Measurements from ENCODE around the gene PPP1R15B.

Gene PPP1R15B

DNA sequence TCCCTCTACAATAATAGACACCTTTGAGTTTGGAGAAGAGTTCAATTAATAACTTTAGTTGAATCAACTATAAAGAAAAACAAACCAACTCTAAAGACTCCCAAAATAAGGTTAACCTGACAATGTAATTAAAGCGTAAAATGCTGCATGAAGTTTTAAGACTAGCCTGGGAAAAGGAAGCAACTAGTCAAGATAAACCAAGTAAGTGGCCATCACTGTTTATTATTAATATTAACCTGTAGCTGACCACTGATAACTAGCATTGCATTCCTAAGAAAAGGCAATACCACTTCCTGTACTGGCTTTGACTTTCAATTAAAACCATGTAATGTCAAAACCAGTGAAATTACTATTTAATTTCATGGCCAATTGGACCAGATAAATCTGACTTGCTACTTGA, 3.0 kb downstream of the PPP1R15B start:
- DNase-seq (ENCODE audit: low spot score in 2 of 2) = no peak
- H3K36me3 ChIP-seq (replicated peaks) = peaks cover 36% of the 10 kb centered on the region
- no peaks in the 10 kb centered on the region for H3K27me3 ChIP-seq (ENCODE audit: low read depth)
- peak overlapping the region; percentile 93 for H3K4me3 ChIP-seq
- in situ Hi-C loops (cut with MboI; ENCODE audit: low sequenced_read_pairs) = no loop called here
- H3K4me1 ChIP-seq = peaks cover 9% of the 10 kb centered on the region
- no peaks in the 10 kb centered on the region for H3K9me3 ChIP-seq

- Histone ChIP-seq H3K27me3 (ENCODE audit: low read depth) (no peaks in the 10 kb centered on the region), H3K4me1 (peaks cover 9% of the 10 kb centered on the region), H3K4me3 (peak overlapping the region; percentile 93), H3K9me3 (no peaks in the 10 kb centered on the region), H3K36me3 (replicated peaks) (peaks cover 41% of the 10 kb centered on the region)
- in situ Hi-C loops (cut with MboI; ENCODE audit: low sequenced_read_pairs) = no loop called here
- DNase-seq (ENCODE audit: low spot score in 2 of 2) = peak; percentile 86 to 90
Measured at GRCh38 chr1:204408074-204408507, 3.5 kb downstream of the PPP1R15B start.

- Histone ChIP-seq H3K9me3 (no peaks in the 10 kb centered on the region), H3K27me3 (ENCODE audit: low read depth) (no peaks in the 10 kb centered on the region), H3K4me1 (peaks cover 9% of the 10 kb centered on the region), H3K36me3 (replicated peaks) (peaks cover 46% of the 10 kb centered on the region), H3K4me3 (peak overlapping the region; percentile 93)
- in situ Hi-C loops (cut with MboI; ENCODE audit: low sequenced_read_pairs) = no loop called here
- DNase-seq (ENCODE audit: low spot score in 2 of 2) = no peak
Measured at GRCh38 chr1:204407295-204407971, 4.2 kb downstream of the PPP1R15B start.

GRCh38 chr1:204406621-204407020, 5.0 kb downstream of the PPP1R15B start:
- in situ Hi-C loops (cut with MboI; ENCODE audit: low sequenced_read_pairs) = no loop called here
- Histone ChIP-seq H3K4me1 (peaks cover 5% of the 10 kb centered on the region), H3K36me3 (replicated peaks) (peaks cover 51% of the 10 kb centered on the region), H3K9me3 (no peaks in the 10 kb centered on the region), H3K4me3 (peak overlapping the region; percentile 93), H3K27me3 (ENCODE audit: low read depth) (no peaks in the 10 kb centered on the region)
- no peak for DNase-seq (ENCODE audit: low spot score in 2 of 2)

GRCh38 chr1:204405988-204406387, 5.6 kb downstream of the PPP1R15B start:
- H3K9me3 ChIP-seq = no peaks in the 10 kb centered on the region
- H3K27me3 ChIP-seq (ENCODE audit: low read depth) = no peaks in the 10 kb centered on the region
- in situ Hi-C loops (cut with MboI; ENCODE audit: low sequenced_read_pairs) = no loop called here
- peak overlapping the region; percentile 93 for H3K4me3 ChIP-seq
- peaks cover 46% of the 10 kb centered on the region for H3K36me3 ChIP-seq (replicated peaks)
- H3K4me1 ChIP-seq = peaks cover 5% of the 10 kb centered on the region
- peak in 1 of 2 experiments; percentile 19 for DNase-seq (ENCODE audit: low spot score in 2 of 2)

GRCh38 chr1:204404629-204405028, 7.0 kb downstream of the PPP1R15B start:
- Histone ChIP-seq H3K4me3 (no peak overlapping the region), H3K27me3 (ENCODE audit: low read depth) (no peaks in the 10 kb centered on the region), H3K36me3 (replicated peaks) (peaks cover 49% of the 10 kb centered on the region), H3K9me3 (no peaks in the 10 kb centered on the region), H3K4me1 (peaks cover 5% of the 10 kb centered on the region)
- in situ Hi-C loops (cut with MboI; ENCODE audit: low sequenced_read_pairs) = no loop called here
- DNase-seq (ENCODE audit: low spot score in 2 of 2) = no peak

- H3K4me3 ChIP-seq = no peak overlapping the region
- DNase-seq (ENCODE audit: low spot score in 2 of 2) = no peak
Measured at GRCh38 chr1:204402391-204402790, 9.2 kb downstream of the PPP1R15B start.

GRCh38 chr1:204401730-204402129, 9.9 kb downstream of the PPP1R15B start:
- Histone ChIP-seq H3K36me3 (replicated peaks) (peaks cover 52% of the 10 kb centered on the region), H3K9me3 (no peaks in the 10 kb centered on the region), H3K4me1 (peaks cover 5% of the 10 kb centered on the region), H3K4me3 (no peak overlapping the region), H3K27me3 (ENCODE audit: low read depth) (no peaks in the 10 kb centered on the region)
- in situ Hi-C loops (cut with MboI; ENCODE audit: low sequenced_read_pairs) = no loop called here
- no peak for DNase-seq (ENCODE audit: low spot score in 2 of 2)

More at GRCh38 chr1:204402391-204402790, 9.2 kb downstream of the PPP1R15B start:
- peaks cover 5% of the 10 kb centered on the region for H3K4me1 ChIP-seq
- H3K9me3 ChIP-seq = no peaks in the 10 kb centered on the region
- in situ Hi-C loops (cut with MboI; ENCODE audit: low sequenced_read_pairs) = no loop called here
- no peaks in the 10 kb centered on the region for H3K27me3 ChIP-seq (ENCODE audit: low read depth)
- H3K36me3 ChIP-seq (replicated peaks) = peaks cover 52% of the 10 kb centered on the region

- H3K4me1 ChIP-seq = peaks cover 2% of the 10 kb centered on the region
- in situ Hi-C loops (cut with MboI; ENCODE audit: low sequenced_read_pairs) = no loop called here
- H3K27me3 ChIP-seq (ENCODE audit: low read depth) = no peaks in the 10 kb centered on the region
- H3K9me3 ChIP-seq = no peaks in the 10 kb centered on the region
- H3K4me3 ChIP-seq = no peak overlapping the region
- no peak for DNase-seq (ENCODE audit: low spot score in 2 of 2)
- peaks cover 47% of the 10 kb centered on the region for H3K36me3 ChIP-seq (replicated peaks)
Measured at GRCh38 chr1:204400882-204401510, 10.6 kb downstream of the PPP1R15B start.

DNA sequence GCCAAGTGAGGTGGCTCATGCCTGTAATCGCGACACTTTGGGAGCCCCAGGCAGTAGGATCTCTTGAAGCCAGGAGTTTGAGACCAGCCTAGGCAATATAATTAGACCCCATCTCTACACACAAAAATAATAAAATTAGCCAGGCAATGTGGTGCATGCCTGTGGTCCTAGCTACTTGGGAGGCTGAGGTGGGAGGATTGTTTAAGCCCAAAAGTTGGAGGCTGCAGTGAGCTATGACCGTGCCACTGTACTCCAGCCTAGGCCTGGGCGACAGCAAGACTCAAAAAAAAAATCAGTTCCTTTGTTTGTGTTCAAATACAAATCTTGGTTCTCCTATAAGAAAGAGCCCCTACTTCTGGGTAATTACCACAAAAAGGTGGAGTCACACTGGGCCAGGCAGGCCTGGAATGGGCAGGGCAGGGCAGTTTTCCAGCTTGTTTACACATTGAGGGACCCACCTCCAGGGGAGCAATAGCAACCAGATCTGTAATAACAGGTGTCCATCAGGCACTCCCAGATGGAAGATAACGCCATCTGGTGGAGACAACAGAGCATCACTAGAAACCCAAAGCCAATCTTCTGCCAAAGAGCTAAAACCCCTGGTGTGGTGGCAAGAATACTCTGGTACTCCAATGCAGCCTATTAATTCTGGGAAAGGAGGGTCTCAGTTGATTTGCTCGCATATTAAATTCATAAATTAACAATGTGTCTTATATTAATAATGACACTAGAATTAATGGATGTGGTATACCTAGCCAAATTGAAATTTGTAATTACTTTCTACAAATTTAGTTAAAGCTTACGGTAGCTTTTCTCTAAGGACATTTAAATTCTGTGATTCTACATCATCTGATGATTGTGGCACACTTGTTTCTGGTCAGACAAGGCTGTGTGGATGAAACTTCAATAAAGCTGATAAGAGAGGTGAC, 13.2 kb downstream of the PPP1R15B start:
- no peak overlapping the region for H3K4me3 ChIP-seq
- H3K4me1 ChIP-seq = no peaks in the 10 kb centered on the region
- H3K9me3 ChIP-seq = no peaks in the 10 kb centered on the region
- H3K36me3 ChIP-seq (replicated peaks) = peaks cover 23% of the 10 kb centered on the region
- H3K27me3 ChIP-seq (ENCODE audit: low read depth) = no peaks in the 10 kb centered on the region
- in situ Hi-C loops (cut with MboI; ENCODE audit: low sequenced_read_pairs) = no loop called here
- DNase-seq (ENCODE audit: low spot score in 2 of 2) = peak; percentile 83 to 87

DNA sequence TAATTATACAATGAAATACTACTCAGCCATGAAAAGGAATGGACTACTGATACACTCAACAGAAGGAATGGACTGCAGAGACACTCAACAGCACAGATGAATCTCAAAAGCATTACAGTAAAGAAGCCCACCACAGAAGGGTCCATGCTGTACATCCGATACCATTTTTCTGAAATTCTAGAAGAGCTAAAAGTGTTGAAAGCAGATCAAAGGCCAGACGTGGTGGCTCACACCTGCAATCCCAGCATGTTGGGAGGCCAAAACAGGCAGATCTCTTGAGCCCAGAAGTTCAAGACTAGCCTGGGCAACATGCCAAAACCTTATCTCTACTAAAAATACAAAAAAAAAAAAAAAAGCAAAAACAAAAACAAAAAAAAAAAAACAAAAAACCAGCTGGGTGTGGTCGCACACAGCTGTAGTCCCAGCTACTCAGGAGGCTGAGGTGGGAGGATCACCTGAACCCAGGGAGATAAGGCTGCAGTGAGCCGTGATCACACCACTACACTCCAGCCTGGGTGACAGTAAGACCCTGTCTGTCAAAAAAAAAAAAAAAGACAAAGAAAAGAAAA, 15.5 kb downstream of the PPP1R15B start:
- Histone ChIP-seq H3K9me3 (no peaks in the 10 kb centered on the region), H3K4me3 (no peak overlapping the region), H3K4me1 (no peaks in the 10 kb centered on the region), H3K27me3 (ENCODE audit: low read depth) (no peaks in the 10 kb centered on the region), H3K36me3 (replicated peaks) (peaks cover 9% of the 10 kb centered on the region)
- in situ Hi-C loops (cut with MboI; ENCODE audit: low sequenced_read_pairs) = no loop called here
- no peak for DNase-seq (ENCODE audit: low spot score in 2 of 2)

GRCh38 chr1:204391629-204392028, 20.0 kb downstream of the PPP1R15B start:
- no peaks in the 10 kb centered on the region for H3K4me1 ChIP-seq
- no peaks in the 10 kb centered on the region for H3K36me3 ChIP-seq (replicated peaks)
- DNase-seq (ENCODE audit: low spot score in 2 of 2) = no peak
- in situ Hi-C loops (cut with MboI; ENCODE audit: low sequenced_read_pairs) = no loop called here
- no peak overlapping the region for H3K4me3 ChIP-seq
- H3K27me3 ChIP-seq (ENCODE audit: low read depth) = no peaks in the 10 kb centered on the region
- no peaks in the 10 kb centered on the region for H3K9me3 ChIP-seq

DNA sequence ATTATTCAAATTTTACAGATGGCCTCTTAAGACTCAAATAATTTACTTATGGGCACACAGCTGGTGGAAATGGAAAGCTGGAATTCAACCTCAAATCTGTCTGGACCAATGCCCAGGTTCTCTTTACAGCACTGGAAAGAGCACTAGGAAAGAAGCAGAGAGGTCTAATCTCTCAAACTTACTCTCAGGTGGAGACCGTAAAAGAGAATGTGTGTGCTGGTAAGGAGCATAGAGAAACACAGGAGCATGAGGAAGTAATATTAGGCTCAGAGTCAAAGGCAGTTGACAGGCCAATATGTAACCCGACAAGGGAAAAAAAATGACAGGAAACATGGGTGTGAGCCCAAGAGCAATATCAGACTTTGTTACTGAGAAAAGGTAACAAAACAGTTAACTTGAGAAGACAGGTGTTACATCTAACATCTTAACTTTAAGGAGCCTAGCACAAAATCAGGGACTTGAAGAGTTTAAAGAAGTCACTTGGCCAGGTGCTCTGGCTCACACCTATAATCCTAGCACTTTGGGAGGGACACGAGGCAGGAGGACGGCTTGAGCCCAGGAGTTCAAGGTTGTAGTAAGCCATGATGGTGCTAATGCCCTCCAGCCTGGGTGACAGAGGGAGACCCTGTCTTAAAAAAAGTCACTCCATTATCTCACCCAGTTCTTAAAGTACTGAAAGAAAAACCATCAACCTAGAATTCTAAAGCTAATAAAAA, 20.7 kb downstream of the PPP1R15B start:
- Histone ChIP-seq H3K27me3 (ENCODE audit: low read depth) (no peaks in the 10 kb centered on the region), H3K4me1 (no peaks in the 10 kb centered on the region), H3K9me3 (no peaks in the 10 kb centered on the region), H3K36me3 (replicated peaks) (no peaks in the 10 kb centered on the region), H3K4me3 (no peak overlapping the region)
- DNase-seq (ENCODE audit: low spot score in 2 of 2) = no peak
- in situ Hi-C loops (cut with MboI; ENCODE audit: low sequenced_read_pairs) = no loop called here

Data from HAP-1 (cell line).